ENCODE measurements around the gene THSD7A.

The THSD7A gene, protein sequence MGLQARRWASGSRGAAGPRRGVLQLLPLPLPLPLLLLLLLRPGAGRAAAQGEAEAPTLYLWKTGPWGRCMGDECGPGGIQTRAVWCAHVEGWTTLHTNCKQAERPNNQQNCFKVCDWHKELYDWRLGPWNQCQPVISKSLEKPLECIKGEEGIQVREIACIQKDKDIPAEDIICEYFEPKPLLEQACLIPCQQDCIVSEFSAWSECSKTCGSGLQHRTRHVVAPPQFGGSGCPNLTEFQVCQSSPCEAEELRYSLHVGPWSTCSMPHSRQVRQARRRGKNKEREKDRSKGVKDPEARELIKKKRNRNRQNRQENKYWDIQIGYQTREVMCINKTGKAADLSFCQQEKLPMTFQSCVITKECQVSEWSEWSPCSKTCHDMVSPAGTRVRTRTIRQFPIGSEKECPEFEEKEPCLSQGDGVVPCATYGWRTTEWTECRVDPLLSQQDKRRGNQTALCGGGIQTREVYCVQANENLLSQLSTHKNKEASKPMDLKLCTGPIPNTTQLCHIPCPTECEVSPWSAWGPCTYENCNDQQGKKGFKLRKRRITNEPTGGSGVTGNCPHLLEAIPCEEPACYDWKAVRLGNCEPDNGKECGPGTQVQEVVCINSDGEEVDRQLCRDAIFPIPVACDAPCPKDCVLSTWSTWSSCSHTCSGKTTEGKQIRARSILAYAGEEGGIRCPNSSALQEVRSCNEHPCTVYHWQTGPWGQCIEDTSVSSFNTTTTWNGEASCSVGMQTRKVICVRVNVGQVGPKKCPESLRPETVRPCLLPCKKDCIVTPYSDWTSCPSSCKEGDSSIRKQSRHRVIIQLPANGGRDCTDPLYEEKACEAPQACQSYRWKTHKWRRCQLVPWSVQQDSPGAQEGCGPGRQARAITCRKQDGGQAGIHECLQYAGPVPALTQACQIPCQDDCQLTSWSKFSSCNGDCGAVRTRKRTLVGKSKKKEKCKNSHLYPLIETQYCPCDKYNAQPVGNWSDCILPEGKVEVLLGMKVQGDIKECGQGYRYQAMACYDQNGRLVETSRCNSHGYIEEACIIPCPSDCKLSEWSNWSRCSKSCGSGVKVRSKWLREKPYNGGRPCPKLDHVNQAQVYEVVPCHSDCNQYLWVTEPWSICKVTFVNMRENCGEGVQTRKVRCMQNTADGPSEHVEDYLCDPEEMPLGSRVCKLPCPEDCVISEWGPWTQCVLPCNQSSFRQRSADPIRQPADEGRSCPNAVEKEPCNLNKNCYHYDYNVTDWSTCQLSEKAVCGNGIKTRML (N-terminal part only)

DNA sequence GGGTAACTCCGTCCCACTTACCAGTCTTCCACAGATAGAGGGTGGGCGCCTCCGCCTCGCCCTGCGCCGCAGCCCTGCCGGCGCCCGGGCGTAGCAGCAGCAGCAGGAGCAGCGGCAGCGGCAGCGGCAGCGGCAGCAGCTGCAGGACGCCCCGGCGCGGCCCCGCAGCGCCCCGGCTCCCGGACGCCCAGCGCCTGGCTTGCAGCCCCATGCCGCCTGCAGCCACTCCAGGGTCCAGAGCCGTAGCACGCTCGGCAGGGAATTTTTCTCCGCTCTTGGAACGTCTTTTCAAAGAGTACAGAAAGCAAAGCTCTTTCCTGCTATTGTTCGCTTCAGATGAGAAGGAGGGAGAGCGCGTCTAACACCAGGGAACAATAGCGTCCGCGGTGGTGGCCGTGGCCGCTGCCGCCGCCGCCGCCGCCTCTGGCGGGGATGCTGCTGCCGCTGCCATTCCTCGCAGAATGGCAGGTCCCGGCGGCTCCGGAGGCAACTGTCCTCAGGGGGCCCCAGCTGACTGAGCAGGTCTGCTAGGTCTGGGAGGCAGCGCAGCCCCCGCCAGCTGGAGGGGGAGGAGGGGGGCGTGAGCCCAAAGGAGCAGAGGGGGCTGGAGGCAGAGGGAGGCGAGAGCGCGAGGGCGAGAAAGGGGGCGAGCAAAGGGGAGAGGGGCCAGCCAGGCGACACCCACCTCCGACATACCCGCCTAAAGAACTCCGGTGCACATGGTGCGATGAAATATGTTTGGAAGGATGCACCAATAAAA is at the start of gene THSD7A:
TSS of gene THSD7A (minus strand) at position 463 of the 760 bp plus-strand sequence. CDS start at position 211, 252 bp downstream.
- DNase-seq (ENCODE audit: low read depth), result peak; percentile 3
- TF ChIP-seq, protein P1, sequence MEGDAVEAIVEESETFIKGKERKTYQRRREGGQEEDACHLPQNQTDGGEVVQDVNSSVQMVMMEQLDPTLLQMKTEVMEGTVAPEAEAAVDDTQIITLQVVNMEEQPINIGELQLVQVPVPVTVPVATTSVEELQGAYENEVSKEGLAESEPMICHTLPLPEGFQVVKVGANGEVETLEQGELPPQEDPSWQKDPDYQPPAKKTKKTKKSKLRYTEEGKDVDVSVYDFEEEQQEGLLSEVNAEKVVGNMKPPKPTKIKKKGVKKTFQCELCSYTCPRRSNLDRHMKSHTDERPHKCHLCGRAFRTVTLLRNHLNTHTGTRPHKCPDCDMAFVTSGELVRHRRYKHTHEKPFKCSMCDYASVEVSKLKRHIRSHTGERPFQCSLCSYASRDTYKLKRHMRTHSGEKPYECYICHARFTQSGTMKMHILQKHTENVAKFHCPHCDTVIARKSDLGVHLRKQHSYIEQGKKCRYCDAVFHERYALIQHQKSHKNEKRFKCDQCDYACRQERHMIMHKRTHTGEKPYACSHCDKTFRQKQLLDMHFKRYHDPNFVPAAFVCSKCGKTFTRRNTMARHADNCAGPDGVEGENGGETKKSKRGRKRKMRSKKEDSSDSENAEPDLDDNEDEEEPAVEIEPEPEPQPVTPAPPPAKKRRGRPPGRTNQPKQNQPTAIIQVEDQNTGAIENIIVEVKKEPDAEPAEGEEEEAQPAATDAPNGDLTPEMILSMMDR (conservative IDR thresholded peaks at IDR 0.05; ENCODE audit: control insufficient read depth, insufficient read depth, low read depth, low read length), result no peak
- H3K4me3 ChIP-seq (ENCODE audit: control insufficient read depth, low read depth, low read length), result peak within 1 kb of the TSS; percentile 38

- no peak overlapping the region for H3K4me3 ChIP-seq (ENCODE audit: control insufficient read depth, low read depth, low read length)
- no peak for DNase-seq (ENCODE audit: low read depth)
- TF ChIP-seq, protein P1 (conservative IDR thresholded peaks at IDR 0.05; ENCODE audit: control insufficient read depth, insufficient read depth, low read depth, low read length), result no peak
These were observed 49.7 kb upstream of the THSD7A start for GRCh38 chr7:11881680-11882079.

DNA sequence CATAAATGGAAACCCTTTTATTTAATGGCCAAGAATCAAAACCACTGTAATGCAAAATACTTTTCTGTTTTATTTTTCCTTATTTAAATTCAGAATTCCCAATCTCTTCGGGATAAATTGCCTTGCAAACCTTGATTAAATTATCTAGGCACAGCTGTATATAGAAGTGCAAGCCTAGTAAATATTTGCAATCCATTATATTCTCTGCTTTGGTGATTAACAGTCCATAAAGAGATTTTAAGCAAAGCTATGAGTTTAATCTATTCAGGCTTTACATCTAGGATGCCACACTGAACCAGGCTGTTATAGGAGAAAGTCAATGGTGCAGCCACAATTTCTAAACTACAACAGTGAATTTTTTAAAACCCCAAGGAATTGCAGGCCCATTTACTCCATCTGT is 43.6 kb upstream of the THSD7A start:
- TF ChIP-seq, protein P1 (conservative IDR thresholded peaks at IDR 0.05; ENCODE audit: control insufficient read depth, insufficient read depth, low read depth, low read length), result no peak
- H3K4me3 ChIP-seq (ENCODE audit: control insufficient read depth, low read depth, low read length), result no peak overlapping the region
- DNase-seq (ENCODE audit: low read depth), result no peak

GRCh38 chr7:11865671-11866070 is 33.7 kb upstream of the THSD7A start:
- no peak overlapping the region for H3K4me3 ChIP-seq (ENCODE audit: control insufficient read depth, low read depth, low read length)
- DNase-seq (ENCODE audit: low read depth), result no peak
- TF ChIP-seq, protein P1 (conservative IDR thresholded peaks at IDR 0.05; ENCODE audit: control insufficient read depth, insufficient read depth, low read depth, low read length), result no peak

GRCh38 chr7:11858622-11859302 is 26.8 kb upstream of the THSD7A start:
- DNase-seq (ENCODE audit: low read depth), result no peak
- H3K4me3 ChIP-seq (ENCODE audit: control insufficient read depth, low read depth, low read length), result no peak overlapping the region
- TF ChIP-seq, protein P1 (conservative IDR thresholded peaks at IDR 0.05; ENCODE audit: control insufficient read depth, insufficient read depth, low read depth, low read length), result no peak

Measured in fibroblast of mammary gland (primary cell).